Kidney epithelial cell (primary cell): Measurements from ENCODE around the gene PNKD. TPM values are rescaled to one million over a fixed set of nuclear protein-coding genes. Genes with fewer than 3 reads are reported as not detected.

Experiments
- DNase-seq: peaks from one replicate; pipeline ENCODE4 v3.0.0-alpha.2; 2010; ENCODE audit warnings: low read depth
- H3K27me3 ChIP-seq: 2 replicates; pipeline ENCODE4 v1.6.0; 2011; ENCODE audit warnings: low read length; ENCODE audit not compliant: control insufficient read depth, insufficient read depth
- H3K36me3 ChIP-seq: 2 replicates; pipeline ENCODE4 v1.5.1; 2011; ENCODE audit warnings: low read length; ENCODE audit not compliant: control insufficient read depth, insufficient read depth
- H3K4me3 ChIP-seq: 2 replicates; pipeline ENCODE4 v1.5.1; 2011; ENCODE audit warnings: low read depth, mild to moderate bottlenecking, control low read depth, low read length
- total RNA-seq: library from RNA; depleted of rRNA; stranded (reverse); fragments of >200 nt; gene quantifications from 2 replicates; pipeline ENCODE4 v1.2.3, GENCODE V29; 2015
- TF ChIP-seq, protein P1 (sequence below): IDR thresholded peaks from 2 replicates; pipeline ENCODE4 v1.5.1; 2011; ENCODE audit warnings: mild to moderate bottlenecking, moderate library complexity, low read length, control low read depth, inconsistent platforms; ENCODE audit not compliant: insufficient read depth, poor library complexity, severe bottlenecking

PNKD gene
- total RNA-seq, 1 donor from 2014 or later, result 45.4 TPM

DNA sequence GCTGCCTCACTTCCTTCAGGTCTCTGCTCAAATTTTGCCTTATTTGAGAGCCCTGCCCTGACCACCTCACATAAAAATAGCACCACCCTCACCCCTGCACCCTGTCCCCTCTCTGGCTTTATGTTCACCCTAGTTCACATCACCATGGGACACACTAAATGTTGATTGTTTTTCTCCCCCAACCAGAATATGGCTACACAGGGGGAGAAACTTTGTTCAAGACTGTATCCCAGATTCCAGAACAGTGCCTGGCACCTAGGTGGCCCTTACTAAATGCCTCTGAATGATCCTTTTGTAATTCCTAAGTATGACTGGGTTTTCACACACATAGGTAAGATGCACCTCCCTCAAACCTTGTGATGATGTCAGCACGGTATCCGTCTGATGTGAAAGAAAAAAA lies 58.0 kb downstream of the PNKD start:
- DNase-seq, result no peak
- Histone ChIP-seq H3K36me3 (no peaks in the 10 kb centered on the region), H3K4me3 (no peak overlapping the region), H3K27me3 (no peaks in the 10 kb centered on the region)
- TF ChIP-seq, protein P1, sequence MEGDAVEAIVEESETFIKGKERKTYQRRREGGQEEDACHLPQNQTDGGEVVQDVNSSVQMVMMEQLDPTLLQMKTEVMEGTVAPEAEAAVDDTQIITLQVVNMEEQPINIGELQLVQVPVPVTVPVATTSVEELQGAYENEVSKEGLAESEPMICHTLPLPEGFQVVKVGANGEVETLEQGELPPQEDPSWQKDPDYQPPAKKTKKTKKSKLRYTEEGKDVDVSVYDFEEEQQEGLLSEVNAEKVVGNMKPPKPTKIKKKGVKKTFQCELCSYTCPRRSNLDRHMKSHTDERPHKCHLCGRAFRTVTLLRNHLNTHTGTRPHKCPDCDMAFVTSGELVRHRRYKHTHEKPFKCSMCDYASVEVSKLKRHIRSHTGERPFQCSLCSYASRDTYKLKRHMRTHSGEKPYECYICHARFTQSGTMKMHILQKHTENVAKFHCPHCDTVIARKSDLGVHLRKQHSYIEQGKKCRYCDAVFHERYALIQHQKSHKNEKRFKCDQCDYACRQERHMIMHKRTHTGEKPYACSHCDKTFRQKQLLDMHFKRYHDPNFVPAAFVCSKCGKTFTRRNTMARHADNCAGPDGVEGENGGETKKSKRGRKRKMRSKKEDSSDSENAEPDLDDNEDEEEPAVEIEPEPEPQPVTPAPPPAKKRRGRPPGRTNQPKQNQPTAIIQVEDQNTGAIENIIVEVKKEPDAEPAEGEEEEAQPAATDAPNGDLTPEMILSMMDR, result no peak

DNA sequence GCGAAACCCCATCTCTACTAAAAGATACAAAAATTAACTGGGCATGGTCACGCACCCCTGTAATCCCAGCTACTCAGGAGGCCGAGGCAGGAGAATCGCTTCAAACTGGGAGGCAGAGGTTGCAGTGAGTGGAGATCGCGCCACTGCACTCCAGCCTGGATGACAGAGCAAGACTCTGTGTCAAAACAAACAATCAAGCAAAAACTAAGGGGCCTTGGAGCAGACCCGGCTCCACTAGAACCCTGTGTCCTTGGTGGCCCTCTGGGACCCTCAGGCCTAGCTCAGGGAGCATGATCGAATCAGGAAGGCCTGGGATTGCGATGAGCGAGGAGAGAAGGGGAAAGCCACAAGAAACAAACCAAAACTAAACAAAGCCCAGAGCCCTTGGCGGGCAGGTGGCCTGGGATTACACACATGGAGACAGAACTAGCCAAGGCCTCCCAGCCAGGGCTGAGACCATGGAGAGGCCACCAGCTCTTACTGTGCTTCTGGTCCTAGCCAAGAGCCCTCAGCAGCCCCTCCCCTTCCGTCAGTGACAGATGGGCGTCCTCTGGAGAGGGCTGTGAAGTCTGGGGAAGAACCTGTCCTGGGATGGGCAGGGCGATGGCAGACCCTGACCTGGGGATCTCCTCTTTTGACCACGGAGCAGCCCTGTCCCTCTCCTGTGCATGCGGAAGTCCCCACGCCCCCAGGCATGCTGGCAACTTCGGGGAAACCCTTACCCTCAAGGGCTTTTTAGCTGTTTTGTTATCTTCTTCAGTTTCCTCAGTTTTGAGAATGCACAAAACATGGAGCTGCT lies 58.9 kb downstream of the PNKD start:
- Histone ChIP-seq H3K36me3 (no peaks in the 10 kb centered on the region), H3K27me3 (no peaks in the 10 kb centered on the region), H3K4me3 (no peak overlapping the region)
- DNase-seq, result no peak
- TF ChIP-seq, protein P1, result no peak

DNA sequence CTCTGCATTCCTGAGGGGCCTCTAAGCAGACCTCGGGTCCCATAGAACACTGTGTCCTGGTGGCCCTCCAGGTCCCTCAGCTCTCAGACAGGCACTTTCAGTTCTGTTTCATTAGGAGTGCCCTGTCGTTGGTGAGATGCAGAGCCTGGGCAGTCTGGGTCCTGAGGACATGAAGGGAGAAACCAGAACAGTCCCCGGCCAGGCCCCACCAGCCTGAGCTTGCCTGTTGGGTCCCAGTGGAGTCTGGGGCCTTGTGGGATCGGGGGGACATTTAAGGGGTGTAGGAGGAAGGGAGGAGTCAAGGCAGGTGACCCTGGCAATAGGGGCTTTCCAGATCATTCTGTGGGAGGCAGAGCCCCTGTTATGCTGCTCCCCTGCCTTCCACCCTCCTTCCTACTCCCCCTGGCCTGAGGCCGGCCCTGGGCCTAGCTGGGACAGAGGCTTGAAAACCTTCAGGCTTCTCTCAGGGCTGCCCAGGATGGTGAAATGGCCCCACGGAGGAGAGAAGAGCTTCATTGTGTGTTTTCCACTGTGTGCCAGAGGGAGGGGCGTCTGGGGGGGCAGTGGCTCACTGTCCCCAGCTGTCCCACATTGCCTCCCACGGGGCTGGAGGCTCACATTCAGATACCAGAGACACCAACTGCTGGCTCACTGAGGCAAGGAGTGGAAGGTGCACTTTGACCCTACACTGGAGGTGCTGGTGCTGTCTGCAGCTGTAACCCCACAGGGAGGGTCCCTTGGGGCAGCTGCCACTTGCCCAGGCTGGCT lies 59.7 kb downstream of the PNKD start:
- TF ChIP-seq, protein P1, result no peak
- Histone ChIP-seq H3K4me3 (no peak overlapping the region), H3K36me3 (no peaks in the 10 kb centered on the region), H3K27me3 (no peaks in the 10 kb centered on the region)
- no peak for DNase-seq

DNA sequence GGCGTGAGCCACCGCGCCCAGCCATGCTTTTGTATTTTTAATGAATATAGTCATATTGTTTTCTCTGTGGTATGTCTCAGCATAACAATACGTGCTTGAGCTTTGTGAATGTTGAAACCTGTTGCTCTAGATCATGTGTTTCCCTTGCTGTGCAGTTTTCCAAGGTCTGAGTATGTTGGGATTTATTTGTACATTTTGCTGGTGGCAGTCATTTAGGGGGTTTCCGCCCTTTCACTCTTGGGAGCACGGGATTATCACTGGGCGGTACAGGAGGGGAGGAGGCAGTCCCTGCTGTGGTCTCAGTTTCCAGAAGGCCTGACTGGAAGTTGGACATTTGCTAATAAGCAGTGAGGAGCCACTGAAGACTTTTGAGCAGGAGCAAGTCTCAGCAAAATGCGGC lies 61.4 kb downstream of the PNKD start:
- no peaks in the 10 kb centered on the region for H3K36me3 ChIP-seq
- TF ChIP-seq, protein P1, result no peak
- no peak for DNase-seq
- H3K4me3 ChIP-seq, result no peak overlapping the region
- no peaks in the 10 kb centered on the region for H3K27me3 ChIP-seq

DNA sequence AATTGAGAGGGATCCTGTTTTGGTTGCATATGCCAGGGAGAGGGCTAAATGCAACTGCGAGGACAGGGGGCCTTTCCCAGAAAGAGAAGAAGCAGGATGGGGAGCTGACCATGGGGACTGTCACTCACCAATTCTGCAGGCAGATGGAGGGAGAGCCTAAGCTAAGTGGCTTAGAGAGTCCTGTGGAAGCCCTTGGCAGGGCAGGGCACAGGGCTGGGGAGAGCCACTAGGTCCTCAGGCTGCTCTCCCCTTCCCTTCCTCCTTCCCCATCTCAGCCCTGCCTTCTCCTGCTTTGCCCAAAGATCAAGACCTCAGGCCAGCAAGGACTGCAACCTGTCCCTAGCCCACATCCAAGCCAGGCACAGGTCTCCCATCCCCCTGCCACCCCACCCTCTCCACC lies 62.0 kb downstream of the PNKD start:
- no peak for DNase-seq
- H3K27me3 ChIP-seq, result no peaks in the 10 kb centered on the region
- no peak overlapping the region for H3K4me3 ChIP-seq
- TF ChIP-seq, protein P1, result no peak
- H3K36me3 ChIP-seq, result no peaks in the 10 kb centered on the region
